Fibroblast of lung (primary cell): Measurements from ENCODE around the gene MOGAT1. TPM values are rescaled to one million over a fixed set of nuclear protein-coding genes. Genes with fewer than 3 reads are reported as not detected.
A peak's percentile ranks its signal among the peaks of the same experiment; 100 is the strongest.

Experiments
- DNase-seq, 2 donors: peaks; one replicate each; pipeline versions ENCODE4 v3.0.0 to v3.0.0-alpha.2; 2010; ENCODE audit warnings: low read depth in 2 of 2
- H2AFZ ChIP-seq: 2 replicates; pipeline ENCODE4 v1.5.1; 2012; ENCODE audit warnings: low read length, control low read depth, inconsistent platforms
- H3K27ac ChIP-seq: 2 replicates; pipeline ENCODE4 v1.5.1; 2011; ENCODE audit warnings: low read length, control low read depth; ENCODE audit not compliant: insufficient read depth
- H3K27me3 ChIP-seq: 2 replicates; pipeline ENCODE4 v1.5.1; 2011; ENCODE audit warnings: mild to moderate bottlenecking, low read length; ENCODE audit not compliant: control insufficient read depth, insufficient read depth
- H3K36me3 ChIP-seq: 2 replicates; pipeline ENCODE4 v1.5.1; 2011; ENCODE audit warnings: low read length; ENCODE audit not compliant: control insufficient read depth, insufficient read depth
- H3K4me1 ChIP-seq: 2 replicates; pipeline ENCODE4 v1.5.1; 2011; ENCODE audit warnings: low read length; ENCODE audit not compliant: control insufficient read depth, insufficient read depth; ENCODE audit errors: extremely low read depth
- H3K4me2 ChIP-seq: 2 replicates; pipeline ENCODE4 v1.5.1; 2011; ENCODE audit warnings: low read length, control low read depth; ENCODE audit not compliant: insufficient read depth; ENCODE audit errors: extremely low read depth
- H3K4me3 ChIP-seq, 4 experiments: fragments of 200-600 bp in 1 of 4; sonication (generic) in 1 of 4; replicated peaks in 1 of 4; 2 replicates each; pipeline ENCODE4 v1.5.1; 2011 to 2016; ENCODE audit warnings: low read length in 4 of 4, low read depth in 3 of 4, mild to moderate bottlenecking in 3 of 4, control low read depth in 2 of 4, inconsistent platforms in 1 of 4, mixed read lengths in 1 of 4; ENCODE audit not compliant: insufficient read depth in 1 of 4; ENCODE audit errors: control extremely low read depth in 1 of 4
- H3K79me2 ChIP-seq: 2 replicates; pipeline ENCODE4 v1.5.1; 2012; ENCODE audit warnings: mild to moderate bottlenecking, low read length, inconsistent platforms; ENCODE audit not compliant: control insufficient read depth, insufficient read depth
- H3K9ac ChIP-seq: 2 replicates; pipeline ENCODE4 v1.5.1; 2011; ENCODE audit warnings: mild to moderate bottlenecking, low read length, control low read depth; ENCODE audit not compliant: insufficient read depth
- H3K9me3 ChIP-seq: 2 replicates; pipeline ENCODE4 v1.5.1; 2012; ENCODE audit warnings: low read depth, low read length; ENCODE audit not compliant: control insufficient read depth, insufficient read depth
- H4K20me1 ChIP-seq: 2 replicates; pipeline ENCODE4 v1.5.1; 2011; ENCODE audit warnings: low read length; ENCODE audit not compliant: control insufficient read depth, insufficient read depth; ENCODE audit errors: extremely low read depth
- EZH2 ChIP-seq: IDR thresholded peaks from 2 replicates; pipeline ENCODE4 v1.5.1; 2012; ENCODE audit warnings: low read length, control low read depth, mild to moderate bottlenecking; ENCODE audit errors: missing control alignments
- polyA plus RNA-seq, 2 donors: library from polyadenylated mRNA; depleted of rRNA in 1 of 2; stranded (reverse) in 1 of 2; unstranded in 1 of 2; fragments of >200 nt; gene quantifications; 2 replicates each; pipeline ENCODE4 v1.2.1, GENCODE V29; 2011 to 2012; ENCODE audit warnings: missing spikeins in 1 of 2
- total RNA-seq: library from RNA; depleted of rRNA; stranded (reverse); fragments of >200 nt; gene quantifications from 2 replicates; pipeline ENCODE4 v1.2.1, GENCODE V29; 2014
- TF ChIP-seq, protein P1 (sequence below), 2 donors: IDR thresholded peaks in 1 of 2; conservative IDR thresholded peaks in 1 of 2; 1 replicate in 1 of 2; 2 replicates in 1 of 2; pipeline ENCODE4 v1.5.1; 2011 to 2012; ENCODE audit warnings: low read length in 2 of 2, control low read depth in 1 of 2, inconsistent platforms in 1 of 2, low read depth in 1 of 2, mild to moderate bottlenecking in 1 of 2

Gene MOGAT1
- total and polyA plus RNA-seq, 2 donors (not counting 1 experiment from before 2014, with no cell fraction given), result not detected

DNA sequence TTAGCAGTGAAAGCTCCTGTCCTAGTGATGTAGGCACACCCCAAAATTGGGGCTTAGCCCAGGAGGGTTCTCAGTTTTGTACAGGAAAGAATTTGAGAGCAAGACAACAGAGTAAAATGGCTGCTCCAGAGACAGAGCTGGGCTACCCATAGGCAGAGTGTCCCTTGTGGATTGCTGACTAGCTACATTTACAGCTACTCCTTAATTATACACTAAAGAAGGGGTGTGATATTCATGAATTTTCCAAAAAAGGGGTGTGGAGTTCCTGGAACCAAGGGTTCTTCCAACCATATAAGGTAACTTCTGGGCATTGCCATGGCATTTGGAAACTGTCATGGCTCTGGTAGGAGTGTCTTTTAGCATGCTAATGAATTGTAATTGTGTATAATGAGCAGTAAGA lies 52.8 kb downstream of the MOGAT1 start:
- Histone ChIP-seq H3K4me1 (peaks cover 2% of the 10 kb centered on the region), H4K20me1 (no peaks in the 10 kb centered on the region), H3K4me2 (no peak overlapping the region), H3K27me3 (no peaks in the 10 kb centered on the region), H3K27ac (no peak overlapping the region), H2AFZ (no peak overlapping the region), H3K4me3 (no peak overlapping the region), H3K9me3 (no peaks in the 10 kb centered on the region), H3K9ac (no peak overlapping the region), H3K36me3 (no peaks in the 10 kb centered on the region), H3K79me2 (no peaks in the 10 kb centered on the region)
- DNase-seq, result no peak
- TF ChIP-seq, protein P1, sequence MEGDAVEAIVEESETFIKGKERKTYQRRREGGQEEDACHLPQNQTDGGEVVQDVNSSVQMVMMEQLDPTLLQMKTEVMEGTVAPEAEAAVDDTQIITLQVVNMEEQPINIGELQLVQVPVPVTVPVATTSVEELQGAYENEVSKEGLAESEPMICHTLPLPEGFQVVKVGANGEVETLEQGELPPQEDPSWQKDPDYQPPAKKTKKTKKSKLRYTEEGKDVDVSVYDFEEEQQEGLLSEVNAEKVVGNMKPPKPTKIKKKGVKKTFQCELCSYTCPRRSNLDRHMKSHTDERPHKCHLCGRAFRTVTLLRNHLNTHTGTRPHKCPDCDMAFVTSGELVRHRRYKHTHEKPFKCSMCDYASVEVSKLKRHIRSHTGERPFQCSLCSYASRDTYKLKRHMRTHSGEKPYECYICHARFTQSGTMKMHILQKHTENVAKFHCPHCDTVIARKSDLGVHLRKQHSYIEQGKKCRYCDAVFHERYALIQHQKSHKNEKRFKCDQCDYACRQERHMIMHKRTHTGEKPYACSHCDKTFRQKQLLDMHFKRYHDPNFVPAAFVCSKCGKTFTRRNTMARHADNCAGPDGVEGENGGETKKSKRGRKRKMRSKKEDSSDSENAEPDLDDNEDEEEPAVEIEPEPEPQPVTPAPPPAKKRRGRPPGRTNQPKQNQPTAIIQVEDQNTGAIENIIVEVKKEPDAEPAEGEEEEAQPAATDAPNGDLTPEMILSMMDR (conservative IDR thresholded peaks at IDR 0.05 in 1 of 2, IDR thresholded peaks at IDR 0.05 in 1 of 2; ENCODE audit: low read depth in 1 of 2, low read length in 2 of 2), result no peak
- TF ChIP-seq EZH2, result no peak

DNA sequence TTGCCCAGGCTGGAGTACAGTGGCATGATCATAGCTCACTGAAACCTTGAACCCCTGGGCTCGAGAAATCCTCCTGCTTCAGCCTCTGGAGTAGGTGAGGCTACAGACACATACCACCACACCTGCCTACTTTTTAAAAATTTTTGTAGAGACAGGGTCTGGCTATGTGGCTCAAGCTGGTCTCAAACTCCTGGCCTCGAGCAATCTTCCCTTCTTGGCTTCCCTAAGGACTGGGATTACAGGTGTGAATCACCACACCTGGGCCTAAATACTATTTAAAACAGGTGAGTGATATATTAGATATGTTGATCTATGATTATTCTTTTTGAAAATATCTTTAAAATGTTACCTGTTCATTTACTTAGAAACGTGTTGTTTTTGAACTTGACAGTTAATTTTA lies 57.2 kb downstream of the MOGAT1 start:
- H3K36me3 ChIP-seq, result no peaks in the 10 kb centered on the region
- H4K20me1 ChIP-seq, result no peaks in the 10 kb centered on the region
- H3K9me3 ChIP-seq, result no peaks in the 10 kb centered on the region
- no peaks in the 10 kb centered on the region for H3K27me3 ChIP-seq
- H3K79me2 ChIP-seq, result no peaks in the 10 kb centered on the region
- no peak overlapping the region for H3K4me2 ChIP-seq
- H2AFZ ChIP-seq, result no peak overlapping the region
- no peak for DNase-seq
- H3K27ac ChIP-seq, result no peak overlapping the region
- H3K4me1 ChIP-seq, result no peaks in the 10 kb centered on the region
- H3K9ac ChIP-seq, result no peak overlapping the region
- no peak for TF ChIP-seq EZH2
- TF ChIP-seq, protein P1 (conservative IDR thresholded peaks at IDR 0.05 in 1 of 2, IDR thresholded peaks at IDR 0.05 in 1 of 2; ENCODE audit: low read depth in 1 of 2, low read length in 2 of 2), result no peak
- no peak overlapping the region for H3K4me3 ChIP-seq

DNA sequence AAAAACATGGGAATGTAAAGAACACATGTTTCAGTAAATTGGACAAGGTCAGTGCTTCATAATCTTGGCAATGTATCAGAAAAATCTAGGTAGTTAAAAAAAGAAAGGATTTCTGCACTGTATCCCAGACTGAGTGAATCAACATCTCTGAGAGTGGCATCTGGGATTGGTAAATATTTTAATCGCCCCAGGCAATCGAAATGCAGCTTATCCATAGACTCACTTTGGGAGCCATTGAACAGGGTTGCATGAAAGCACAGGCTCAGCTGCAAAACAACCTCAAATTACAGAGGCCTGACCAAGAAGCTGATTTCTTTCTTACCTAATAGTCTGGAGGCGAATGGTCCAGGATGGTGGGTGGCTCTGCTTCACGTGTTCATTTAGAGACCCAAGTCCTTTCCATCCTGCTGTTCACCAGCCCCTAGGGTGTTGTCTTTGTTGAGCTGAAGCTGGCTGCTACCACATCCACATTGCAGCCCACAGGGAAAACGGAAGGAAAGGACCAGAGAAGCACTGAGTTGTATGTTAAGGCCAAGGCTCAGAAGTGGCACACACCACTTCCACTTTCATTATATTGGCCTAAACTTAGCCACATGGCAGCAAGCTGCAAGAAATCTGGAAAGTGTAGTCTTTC lies 59.0 kb downstream of the MOGAT1 start:
- Histone ChIP-seq H3K27me3 (no peaks in the 10 kb centered on the region), H3K36me3 (no peaks in the 10 kb centered on the region), H3K9ac (no peak overlapping the region), H3K27ac (no peak overlapping the region), H3K9me3 (no peaks in the 10 kb centered on the region), H4K20me1 (no peaks in the 10 kb centered on the region), H3K79me2 (no peaks in the 10 kb centered on the region), H3K4me3 (no peak overlapping the region), H2AFZ (peak overlapping the region; percentile 27), H3K4me2 (no peak overlapping the region), H3K4me1 (no peaks in the 10 kb centered on the region)
- no peak for TF ChIP-seq EZH2
- TF ChIP-seq, protein P1 (conservative IDR thresholded peaks at IDR 0.05 in 1 of 2, IDR thresholded peaks at IDR 0.05 in 1 of 2; ENCODE audit: low read depth in 1 of 2, low read length in 2 of 2), result no peak
- no peak for DNase-seq
